HG02798 (cell line): ENCODE results near the gene TP53TG3E.
"Not testable (repeated sequence)": the region's sequence is repeated elsewhere in the genome, so short reads cannot be mapped to it uniquely, and the experiment has no call there.

Experiments used
- ATAC-seq: cut with Tn5 transposase; IDR thresholded peaks from one replicate; pipeline ENCODE4 v1.9.1; 2021; ENCODE audit warnings: mild to moderate bottlenecking; ENCODE audit not compliant: unreplicated experiment, poor library complexity

The TP53TG3E gene, protein sequence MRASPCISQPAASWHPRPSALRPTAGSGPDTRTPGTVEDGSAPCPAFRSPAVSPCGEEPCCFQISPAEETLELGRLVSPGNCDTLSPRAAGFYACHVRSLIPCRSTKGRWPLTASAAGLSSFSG

DNA sequence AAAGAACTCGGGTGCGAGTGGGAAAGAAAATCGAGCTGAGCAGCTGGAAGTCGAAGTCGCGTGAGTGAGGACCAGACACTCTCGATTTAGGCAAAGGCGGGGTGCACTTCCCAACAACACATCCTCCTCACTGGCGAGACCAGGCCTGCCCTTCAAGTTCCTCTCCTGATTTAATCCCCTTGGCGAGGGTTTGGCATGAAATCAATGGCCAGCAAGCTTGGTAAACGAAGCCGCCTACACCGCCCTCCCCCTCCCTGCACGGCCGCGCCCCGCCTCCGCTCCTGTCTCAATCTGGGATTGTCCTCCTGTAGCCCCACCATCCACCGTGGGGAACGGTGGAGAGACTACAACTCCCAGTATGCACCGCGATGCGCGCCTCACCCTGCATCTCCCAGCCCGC, at the start of gene TP53TG3E:
TP53TG3E (plus strand) TSS at position 301 of the 400 bp plus-strand sequence; CDS start at position 369, 68 bp downstream.
- not testable (repeated sequence) for ATAC-seq

- not testable (repeated sequence) for ATAC-seq
Observed at GRCh38 chr16:33336226-33337012, 32.3 kb downstream of the TP53TG3E start.

DNA sequence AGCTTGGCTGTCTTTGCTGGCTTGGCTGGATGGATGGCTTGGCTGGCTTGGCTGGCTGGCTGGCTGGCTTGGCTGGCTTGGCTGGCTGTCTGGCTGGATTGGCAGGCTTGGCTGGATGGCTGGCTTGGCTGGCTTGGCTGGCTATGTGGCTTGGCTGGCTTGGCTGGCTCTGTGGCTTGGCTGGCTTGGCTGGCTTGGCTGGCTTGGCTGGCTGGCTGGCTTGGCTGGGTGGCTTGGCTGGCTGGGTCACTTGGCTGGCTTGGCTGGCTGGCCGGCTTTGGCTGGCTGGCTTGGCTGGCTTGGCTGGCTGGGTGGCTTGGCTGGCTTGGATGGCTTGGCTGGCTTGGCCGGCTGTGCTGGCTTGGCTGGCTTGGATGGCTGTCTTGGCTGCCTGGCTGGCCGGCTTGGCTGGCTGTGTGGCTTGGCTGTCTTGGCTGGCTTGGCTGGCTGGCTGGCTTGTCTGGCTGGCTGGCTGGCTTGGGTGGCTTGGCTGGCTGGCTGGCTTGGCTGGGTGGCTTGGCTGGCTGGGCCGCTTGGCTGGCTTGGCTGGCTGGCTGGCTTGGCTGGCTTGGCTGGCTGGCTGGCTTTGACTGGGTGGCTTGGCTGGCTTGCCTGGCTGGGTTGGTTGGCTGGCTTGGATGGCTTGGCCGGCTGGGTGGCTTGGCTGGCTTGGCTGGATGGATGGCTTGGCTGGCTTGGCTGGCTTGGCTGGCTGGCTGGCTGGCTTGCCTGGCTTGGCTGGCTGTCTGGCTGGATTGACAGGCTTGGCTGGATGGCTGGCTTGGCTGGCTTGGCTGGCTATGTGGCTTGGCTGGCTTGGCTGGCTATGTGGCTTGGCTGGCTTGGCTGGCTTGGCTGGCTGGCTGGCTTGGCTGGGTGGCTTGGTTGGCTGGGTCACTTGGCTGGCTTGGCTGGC, 33.8 kb downstream of the TP53TG3E start:
- ATAC-seq: not testable (repeated sequence)

- not testable (repeated sequence) for ATAC-seq
Observed at GRCh38 chr16:33338543-33338951, 34.4 kb downstream of the TP53TG3E start.

DNA sequence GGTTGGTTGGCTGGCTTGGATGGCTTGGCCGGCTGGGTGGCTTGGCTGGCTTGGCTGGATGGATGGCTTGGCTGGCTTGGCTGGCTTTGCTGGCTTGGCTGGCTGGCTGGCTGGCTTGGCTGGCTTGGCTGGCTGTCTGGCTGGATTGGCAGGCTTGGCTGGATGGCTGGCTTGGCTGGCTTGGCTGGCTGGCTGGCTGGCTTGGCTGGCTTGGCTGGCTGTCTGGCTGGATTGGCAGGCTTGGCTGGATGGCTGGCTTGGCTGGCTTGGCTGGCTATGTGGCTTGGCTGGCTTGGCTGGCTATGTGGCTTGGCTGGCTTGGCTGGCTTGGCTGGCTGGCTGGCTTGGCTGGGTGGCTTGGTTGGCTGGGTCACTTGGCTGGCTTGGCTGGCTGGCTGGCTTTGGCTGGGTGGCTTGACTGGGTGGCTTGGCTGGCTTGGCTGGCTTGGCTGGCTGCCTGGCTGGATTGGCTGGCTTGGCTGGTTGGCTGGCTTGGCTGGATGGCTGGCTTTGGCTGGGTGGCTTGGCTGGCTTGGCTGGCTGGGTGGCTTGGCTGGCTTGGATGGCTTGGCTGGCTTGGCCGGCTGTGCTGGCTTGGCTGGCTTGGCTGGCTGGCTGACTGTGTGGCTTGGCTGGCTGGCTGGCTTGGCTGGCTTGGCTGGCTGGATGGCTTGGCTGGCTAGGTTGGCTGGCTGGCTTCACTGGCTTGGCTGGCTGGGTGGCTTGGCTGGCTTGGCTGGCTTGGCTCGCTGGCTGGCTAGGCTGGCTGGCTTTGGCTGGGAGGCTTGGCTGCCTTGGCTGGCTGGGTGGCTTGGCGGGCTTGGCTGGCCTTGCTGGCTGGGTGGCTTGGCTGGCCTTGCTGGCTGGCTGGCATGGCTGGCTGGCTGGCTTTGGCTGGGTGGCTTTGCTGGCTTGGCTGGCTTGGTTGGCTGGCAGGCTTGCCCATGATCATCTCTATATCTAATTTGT, 35.3 kb downstream of the TP53TG3E start:
- not testable (repeated sequence) for ATAC-seq
